Measurements from ENCODE around the gene ADAMTSL3.

DNA sequence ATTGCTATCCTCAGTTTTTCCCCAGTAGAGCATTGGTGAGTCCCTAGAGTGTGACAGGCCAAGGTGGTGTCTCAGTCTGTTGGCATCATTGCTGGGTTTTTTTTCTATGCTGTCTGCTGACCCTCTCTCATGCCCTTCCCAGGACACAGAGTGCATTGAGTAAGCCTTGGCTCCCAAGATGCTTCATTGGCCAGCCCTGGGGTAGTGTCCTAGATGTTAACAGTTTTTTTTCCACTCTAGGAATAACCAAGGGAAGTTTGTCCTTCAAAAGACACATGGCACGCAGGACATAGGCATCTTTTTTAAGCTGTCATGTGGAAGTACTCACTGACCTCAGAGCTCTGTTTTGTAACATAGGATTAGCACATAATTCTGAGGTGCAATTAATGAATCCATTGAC, 19.5 kb downstream of the ADAMTSL3 start:
- TF ChIP-seq CTCF (IDR thresholded peaks at IDR 0.05; ENCODE audit: insufficient read depth, low read length, poor library complexity, severe bottlenecking) = no peak
- TF ChIP-seq EZH2phosphoT487 (conservative IDR thresholded peaks at IDR 0.05; ENCODE audit: low read length) = no peak

Data from SU-DHL-6 (cell line).